ENCODE data around the gene CRIM1.

GRCh38 chr2:36338827-36339145 lies 16.8 kb upstream of the CRIM1 start:
- TF ChIP-seq CTCF (conservative IDR thresholded peaks at IDR 0.05; ENCODE audit: low read depth in 2 of 2) (no peak), EZH2 (IDR thresholded peaks at IDR 0.05; ENCODE audit: low read depth, unreplicated experiment) (no peak), JUNB (IDR thresholded peaks at IDR 0.05; ENCODE audit: unreplicated experiment) (no peak)
